IPS-15b (cell line): Measurements from ENCODE around the gene NGLY1.

Experiments used
- H3K27me3 ChIP-seq: one replicate; pipeline ENCODE4 v1.6.1; 2013; ENCODE audit warnings: low read length; ENCODE audit not compliant: control insufficient read depth, insufficient read depth
- H3K36me3 ChIP-seq: one replicate; pipeline ENCODE4 v1.6.1; 2013; ENCODE audit warnings: low read length; ENCODE audit not compliant: control insufficient read depth, insufficient read depth
- H3K4me1 ChIP-seq: one replicate; pipeline ENCODE4 v1.6.1; 2013; ENCODE audit warnings: mild to moderate bottlenecking, low read length; ENCODE audit not compliant: control insufficient read depth, insufficient read depth
- H3K4me3 ChIP-seq: one replicate; pipeline ENCODE4 v1.5.1; 2013; ENCODE audit warnings: low read depth, low read length
- H3K9ac ChIP-seq: one replicate; pipeline ENCODE4 v1.6.1; 2013; ENCODE audit warnings: low read depth, mild to moderate bottlenecking, low read length
- H3K9me3 ChIP-seq: one replicate; pipeline ENCODE4 v1.6.1; 2013; ENCODE audit warnings: mild to moderate bottlenecking, low read length; ENCODE audit not compliant: control insufficient read depth, insufficient read depth

The NGLY1 gene

DNA sequence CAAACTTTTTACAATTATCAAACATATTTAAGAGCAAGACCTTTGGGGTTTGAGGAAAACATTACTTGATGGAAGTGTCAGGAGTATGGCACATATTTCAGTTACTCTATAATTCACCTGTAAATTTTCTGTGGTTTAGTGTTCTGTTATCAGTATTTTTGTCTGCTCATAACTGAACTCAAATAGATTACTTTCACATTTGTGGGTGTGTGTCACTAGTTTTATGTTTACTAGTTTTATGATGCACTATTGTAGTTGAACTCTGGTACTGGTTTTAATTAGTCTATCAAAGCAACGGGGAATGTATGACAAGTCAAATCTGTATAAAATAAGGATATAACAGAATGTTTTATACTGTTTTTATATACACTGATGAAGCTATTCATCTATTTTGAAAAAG is 33.9 kb upstream of the NGLY1 start:
- H3K36me3 ChIP-seq: no peaks in the 10 kb centered on the region
- H3K4me1 ChIP-seq: peaks cover 5% of the 10 kb centered on the region
- no peak overlapping the region for H3K4me3 ChIP-seq
- H3K9me3 ChIP-seq: no peaks in the 10 kb centered on the region
- H3K27me3 ChIP-seq: no peaks in the 10 kb centered on the region
- no peak overlapping the region for H3K9ac ChIP-seq

DNA sequence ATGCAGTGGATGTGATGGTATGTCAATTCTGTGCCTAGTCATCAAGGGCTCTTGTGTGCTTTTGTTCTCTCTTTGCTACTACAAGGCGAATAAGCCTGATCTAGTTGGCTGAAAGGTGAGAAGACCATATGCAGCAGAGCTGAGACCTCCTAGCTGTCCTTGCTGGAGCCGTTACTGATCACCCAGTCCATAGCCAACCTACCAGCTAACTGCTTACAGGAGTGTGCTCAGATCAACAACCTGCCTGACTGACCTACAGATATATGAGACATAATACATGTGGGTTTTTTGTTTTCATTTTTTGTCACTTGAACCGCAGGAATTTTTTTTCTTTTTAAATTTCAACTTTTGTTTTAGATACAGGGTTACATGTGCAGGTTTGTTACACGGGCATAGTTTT is 29.4 kb upstream of the NGLY1 start:
- Histone ChIP-seq H3K4me3 (no peak overlapping the region), H3K27me3 (no peaks in the 10 kb centered on the region), H3K36me3 (no peaks in the 10 kb centered on the region), H3K9ac (no peak overlapping the region), H3K9me3 (no peaks in the 10 kb centered on the region), H3K4me1 (no peaks in the 10 kb centered on the region)

DNA sequence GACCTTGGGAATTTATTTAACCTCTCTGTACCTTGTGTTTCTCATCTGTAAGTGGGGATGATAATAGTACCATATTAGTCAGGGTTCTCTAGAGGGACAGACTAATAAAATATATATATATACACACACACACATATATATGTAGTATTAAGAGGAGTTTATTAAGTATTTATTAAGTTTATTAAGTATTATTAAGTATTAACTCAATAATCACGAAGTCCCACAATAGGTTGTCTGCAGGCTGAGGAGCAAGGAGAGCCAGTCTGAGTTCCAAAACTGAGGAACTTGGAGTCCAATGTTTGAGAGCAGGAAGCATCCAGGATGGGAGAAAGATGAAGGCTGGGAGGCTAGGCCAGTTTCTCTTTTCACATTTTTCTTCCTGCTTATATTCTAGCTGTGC is 21.4 kb upstream of the NGLY1 start:
- H3K27me3 ChIP-seq: no peaks in the 10 kb centered on the region
- no peak overlapping the region for H3K9ac ChIP-seq
- no peak overlapping the region for H3K4me3 ChIP-seq
- H3K36me3 ChIP-seq: no peaks in the 10 kb centered on the region
- H3K9me3 ChIP-seq: no peaks in the 10 kb centered on the region
- no peaks in the 10 kb centered on the region for H3K4me1 ChIP-seq

DNA sequence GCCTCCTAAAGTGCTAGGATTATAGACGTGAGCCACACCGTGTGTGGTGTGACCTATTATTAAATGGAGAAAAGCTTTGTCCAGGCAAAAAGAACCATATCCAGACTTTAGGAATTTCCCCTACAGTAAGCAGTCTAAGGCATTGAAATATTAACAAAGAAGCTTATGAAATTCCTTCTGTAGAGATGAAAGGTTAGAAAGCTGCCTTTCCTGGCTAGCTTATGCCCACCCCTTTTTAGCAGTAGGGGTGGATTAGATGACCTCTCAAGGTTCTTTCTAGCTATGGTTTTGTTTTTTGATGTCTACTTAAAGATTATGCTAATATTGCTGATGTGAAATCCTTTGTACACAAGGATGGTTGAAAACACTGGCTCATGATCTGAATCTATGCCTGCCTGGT is 20.6 kb upstream of the NGLY1 start:
- H3K9ac ChIP-seq: no peak overlapping the region
- H3K27me3 ChIP-seq: no peaks in the 10 kb centered on the region
- no peaks in the 10 kb centered on the region for H3K36me3 ChIP-seq
- H3K4me3 ChIP-seq: no peak overlapping the region
- H3K9me3 ChIP-seq: no peaks in the 10 kb centered on the region
- no peaks in the 10 kb centered on the region for H3K4me1 ChIP-seq

DNA sequence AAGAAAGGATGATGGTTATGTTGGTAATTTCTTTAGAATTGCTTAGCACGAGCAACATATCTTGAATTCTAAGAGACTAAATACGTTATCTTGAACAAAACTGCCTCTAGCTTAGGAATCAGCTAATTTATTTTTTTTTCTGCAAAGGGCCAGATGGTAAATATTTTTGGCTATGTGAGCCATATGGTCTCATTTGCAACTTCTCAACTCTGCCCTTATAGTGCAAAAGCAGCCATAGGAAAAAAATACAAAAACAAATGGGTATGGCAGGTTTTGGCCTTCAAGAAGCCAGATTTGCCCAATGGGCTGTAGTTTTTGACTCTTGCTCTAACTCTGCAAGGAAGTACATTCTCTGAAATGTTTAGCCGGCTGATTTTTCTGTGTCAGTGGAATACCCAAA is 18.5 kb upstream of the NGLY1 start:
- Histone ChIP-seq H3K4me1 (no peaks in the 10 kb centered on the region), H3K4me3 (no peak overlapping the region), H3K9me3 (no peaks in the 10 kb centered on the region), H3K9ac (no peak overlapping the region), H3K36me3 (no peaks in the 10 kb centered on the region), H3K27me3 (no peaks in the 10 kb centered on the region)

DNA sequence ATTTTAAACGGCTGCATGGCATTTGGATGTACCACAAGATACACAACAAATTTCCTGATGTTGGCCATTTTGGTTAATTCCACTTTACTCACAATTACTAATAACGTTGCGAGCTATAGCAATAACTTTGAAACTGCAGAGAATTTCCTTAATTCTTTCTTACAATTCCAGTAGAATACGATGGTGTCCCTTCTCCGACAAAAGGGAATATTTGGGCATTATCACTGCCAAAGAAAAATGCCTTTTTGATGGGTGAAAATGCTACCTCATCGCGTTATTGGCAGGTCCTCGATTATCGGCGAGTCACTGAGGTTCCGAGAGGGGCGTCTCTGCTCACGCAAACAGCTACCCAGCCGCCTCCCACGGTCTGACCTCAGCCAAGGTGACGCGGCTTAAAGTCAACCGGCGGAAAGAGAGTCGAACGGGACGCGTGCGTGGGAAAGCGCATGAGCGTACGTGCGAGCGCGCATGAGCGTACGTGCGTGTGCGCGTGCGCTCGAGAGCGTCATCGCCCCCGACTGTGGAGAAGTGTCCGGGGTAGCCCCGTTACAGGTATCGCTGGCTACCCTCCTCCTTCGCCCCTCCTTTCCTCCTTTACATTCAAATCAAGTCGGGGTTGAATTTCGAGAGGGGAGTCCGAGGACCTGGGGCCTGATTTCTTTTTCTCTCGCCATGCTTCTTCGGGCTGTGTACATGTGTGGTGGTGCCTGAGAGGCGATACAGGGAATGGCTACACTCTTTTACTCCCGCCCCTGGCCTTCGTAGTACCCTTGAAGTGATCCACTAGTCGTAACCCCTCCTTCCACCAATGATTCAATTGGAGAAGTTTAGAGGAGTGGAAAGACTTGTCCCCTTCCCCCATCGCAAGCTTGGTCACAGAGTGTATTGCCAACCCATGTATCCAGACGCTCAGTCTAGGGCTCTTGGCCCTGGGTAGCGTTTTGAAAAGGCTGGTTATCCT is 6.6 kb upstream of the NGLY1 start, which contains the start of gene OXSM:
TSS of gene OXSM (plus strand) at position 495 of the 961 bp plus-strand sequence. CDS start 931 bp downstream, outside the sequence.
- peaks cover 9% of the 10 kb centered on the region for H3K4me1 ChIP-seq
- no peaks in the 10 kb centered on the region for H3K9me3 ChIP-seq
- peak within 1 kb of the TSS; percentile 87 for H3K4me3 ChIP-seq
- no peaks in the 10 kb centered on the region for H3K27me3 ChIP-seq
- no peaks in the 10 kb centered on the region for H3K36me3 ChIP-seq
- peak within 1 kb of the TSS; percentile 61 for H3K9ac ChIP-seq

DNA sequence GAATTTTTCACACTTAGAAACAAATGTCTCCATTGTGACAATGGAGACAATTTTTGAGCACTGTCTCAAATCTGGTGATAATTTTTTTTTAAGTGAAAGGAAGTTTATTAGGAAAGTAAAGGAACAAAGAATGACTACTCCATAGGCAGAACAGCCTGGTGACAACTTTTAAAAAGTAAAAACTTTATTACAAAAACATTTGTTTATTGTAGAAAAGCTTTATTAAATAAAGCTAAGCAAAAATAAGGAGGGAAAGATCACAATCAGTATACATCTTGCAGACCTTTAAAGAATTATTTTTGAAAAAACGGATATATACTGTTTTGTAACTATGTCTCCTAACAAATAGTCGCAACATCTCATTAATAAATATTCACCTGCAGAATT is 6.0 kb upstream of the NGLY1 start:
- Histone ChIP-seq H3K4me1 (peaks cover 9% of the 10 kb centered on the region), H3K9me3 (no peaks in the 10 kb centered on the region), H3K27me3 (peaks cover 6% of the 10 kb centered on the region), H3K36me3 (no peaks in the 10 kb centered on the region), H3K9ac (peak overlapping the region; percentile 61), H3K4me3 (peak overlapping the region; percentile 87)

DNA sequence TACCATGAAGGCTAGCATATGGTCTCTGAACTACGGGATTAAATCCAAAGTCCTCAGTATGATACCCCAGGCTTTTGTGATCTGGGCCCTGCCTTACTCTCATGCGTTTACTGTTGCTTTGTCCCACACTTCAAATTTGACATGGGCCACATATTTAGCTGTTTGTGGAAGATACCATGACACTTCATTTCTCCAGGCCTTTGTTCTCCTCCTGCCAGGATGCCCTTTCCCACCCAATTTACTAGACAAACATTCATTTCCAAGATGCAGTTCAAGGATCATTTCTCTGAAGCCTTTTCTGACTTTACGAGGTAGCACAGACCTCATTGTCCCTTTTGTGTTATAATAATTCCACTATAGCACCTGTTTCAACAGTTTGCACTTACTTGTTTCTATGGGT is 4.4 kb upstream of the NGLY1 start:
- H3K9ac ChIP-seq: no peak overlapping the region
- no peak overlapping the region for H3K4me3 ChIP-seq

DNA sequence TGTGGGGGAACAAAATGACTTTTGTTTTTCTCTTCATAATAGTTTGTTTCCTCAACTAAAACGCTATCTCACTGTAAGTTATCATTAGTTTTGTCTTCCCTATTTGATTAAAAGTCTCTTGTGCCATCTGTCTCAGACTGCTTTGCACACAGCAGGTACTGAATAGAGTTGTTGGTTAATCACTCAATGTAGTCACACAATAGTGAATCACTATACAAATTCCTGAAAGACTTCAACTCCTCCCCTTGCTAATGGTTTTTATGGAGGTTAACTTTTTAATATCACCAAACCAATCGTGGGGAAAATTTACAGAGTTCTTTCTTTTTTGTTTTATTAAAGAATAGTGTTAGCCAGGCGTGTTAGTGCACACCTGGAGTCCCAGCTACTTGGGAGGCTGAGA is 2.6 kb upstream of the NGLY1 start:
- Histone ChIP-seq H3K4me3 (no peak overlapping the region), H3K9me3 (no peaks in the 10 kb centered on the region), H3K36me3 (no peaks in the 10 kb centered on the region), H3K9ac (no peak overlapping the region), H3K4me1 (peaks cover 13% of the 10 kb centered on the region), H3K27me3 (peaks cover 6% of the 10 kb centered on the region)

More for the DNA sequence above, 4.4 kb upstream of the NGLY1 start:
- Histone ChIP-seq H3K36me3 (no peaks in the 10 kb centered on the region), H3K4me1 (peaks cover 9% of the 10 kb centered on the region), H3K9me3 (no peaks in the 10 kb centered on the region), H3K27me3 (peaks cover 6% of the 10 kb centered on the region)

DNA sequence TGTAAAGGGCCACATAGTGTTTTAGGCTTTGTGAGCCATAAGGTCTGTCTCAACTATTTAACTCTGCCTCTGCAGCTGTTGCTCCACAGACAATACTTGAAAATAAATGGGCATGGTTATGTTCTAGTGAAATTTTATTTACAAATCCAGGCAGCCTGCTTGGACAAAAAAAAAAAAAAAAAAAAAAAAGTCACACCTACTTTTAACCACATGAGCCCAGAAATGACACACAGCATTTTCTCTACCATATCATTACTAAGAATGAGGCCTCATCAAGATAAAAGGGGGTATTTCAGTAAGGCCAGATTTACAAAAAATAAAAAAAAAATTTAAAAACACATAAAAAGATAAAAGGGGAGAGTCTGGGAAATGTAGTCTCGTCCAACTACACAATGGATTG is 1.7 kb upstream of the NGLY1 start:
- Histone ChIP-seq H3K9me3 (no peaks in the 10 kb centered on the region), H3K36me3 (no peaks in the 10 kb centered on the region), H3K27me3 (peaks cover 6% of the 10 kb centered on the region), H3K4me3 (no peak overlapping the region), H3K4me1 (peaks cover 11% of the 10 kb centered on the region), H3K9ac (no peak overlapping the region)

DNA sequence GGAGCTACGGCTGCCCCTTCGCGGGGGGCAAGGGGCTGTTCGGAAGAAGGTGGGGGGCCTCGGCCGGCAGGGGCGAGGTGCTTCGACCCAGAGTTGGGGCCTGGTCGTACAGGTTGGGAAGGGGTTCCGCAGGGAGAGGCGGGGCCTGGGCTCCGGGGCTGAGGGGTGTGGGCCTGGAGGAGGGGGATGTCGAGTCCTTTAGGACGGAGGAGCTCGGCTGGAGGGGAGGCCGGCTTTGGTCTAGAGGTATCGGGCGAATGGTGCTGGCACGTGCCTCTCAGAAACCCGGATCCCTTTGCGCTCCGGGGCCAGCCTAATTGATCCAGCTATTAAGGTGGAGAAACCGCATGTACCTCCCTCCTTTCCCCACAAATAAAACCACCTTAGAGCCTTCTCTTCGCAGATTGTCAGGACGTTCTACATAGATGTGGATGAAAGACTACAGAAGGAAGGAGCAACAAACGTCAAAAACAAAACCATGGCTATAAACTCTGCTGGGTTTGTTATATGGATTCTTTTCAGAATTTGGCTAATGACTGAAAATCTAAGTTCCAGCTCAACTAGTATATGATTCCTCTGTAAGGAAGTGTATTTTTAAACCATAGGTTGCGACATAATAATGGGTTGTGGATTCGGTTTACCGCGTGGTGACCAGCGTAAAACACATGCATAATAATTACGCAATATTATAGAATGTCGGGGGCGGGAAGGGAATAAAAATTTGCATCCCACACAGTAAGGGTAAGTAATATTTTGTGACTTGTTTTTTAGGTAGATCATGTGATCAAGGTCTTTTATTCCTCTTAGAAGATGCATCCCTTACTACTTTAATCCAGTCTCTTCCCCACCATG is 644 bp upstream of the NGLY1 start:
- H3K36me3 ChIP-seq: no peaks in the 10 kb centered on the region
- no peak overlapping the region for H3K9ac ChIP-seq
- H3K4me3 ChIP-seq: peak overlapping the region; percentile 65
- peaks cover 11% of the 10 kb centered on the region for H3K4me1 ChIP-seq
- H3K9me3 ChIP-seq: no peaks in the 10 kb centered on the region
- peaks cover 6% of the 10 kb centered on the region for H3K27me3 ChIP-seq

DNA sequence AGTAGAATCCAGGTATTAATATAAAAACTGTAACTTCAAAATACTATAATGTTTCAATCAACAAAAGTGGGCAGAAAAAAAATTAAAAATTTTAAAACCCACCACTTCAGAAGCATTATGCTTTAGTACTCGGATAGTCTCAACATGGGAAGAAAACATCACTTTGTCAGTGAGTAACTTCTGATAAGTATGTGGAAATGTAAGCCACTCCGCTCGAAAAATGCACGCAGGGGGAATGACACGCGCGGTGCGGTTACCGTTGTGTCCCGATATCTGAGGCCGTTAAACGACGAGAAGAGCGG is 656 bp downstream of the NGLY1 start:
- Histone ChIP-seq H3K9ac (peak overlapping the region; percentile 65), H3K36me3 (no peaks in the 10 kb centered on the region), H3K9me3 (no peaks in the 10 kb centered on the region), H3K27me3 (peaks cover 6% of the 10 kb centered on the region), H3K4me3 (peak overlapping the region; percentile 86), H3K4me1 (peaks cover 8% of the 10 kb centered on the region)
